H1 (cell line): ENCODE results near the gene SDF2.

Experiments used
- BACH1 ChIP-seq: IDR thresholded peaks from 2 replicates; pipeline ENCODE4 v1.6.1; 2012; ENCODE audit warnings: low read length, improper control_type of control experiment
- CBX5 ChIP-seq: fragments of 300-800, 300-1000 bp; sonication (generic); IDR thresholded peaks from 2 replicates; pipeline ENCODE4 v1.7.1; 2016; ENCODE audit warnings: antibody characterized with exemption, low read length, low read depth
- CEBPB ChIP-seq: IDR thresholded peaks from 2 replicates; pipeline ENCODE4 v1.6.1; 2012; ENCODE audit warnings: low read depth, low read length
- FOSL1 ChIP-seq: IDR thresholded peaks from 2 replicates; pipeline ENCODE4 v1.6.1; 2011; ENCODE audit warnings: mild to moderate bottlenecking, low read depth, low read length, moderate library complexity; ENCODE audit not compliant: insufficient read depth
- JUN ChIP-seq: IDR thresholded peaks from 2 replicates; pipeline ENCODE4 v1.6.1; 2011; ENCODE audit warnings: low read depth, mild to moderate bottlenecking, improper control_type of control experiment, low read length
- POLR2A ChIP-seq, 2 experiments: IDR thresholded peaks; 1 replicate in 1 of 2; 2 replicates in 1 of 2; pipeline ENCODE4 v1.6.1; 2011; ENCODE audit warnings: low read depth in 2 of 2, low read length in 2 of 2, mild to moderate bottlenecking in 2 of 2; ENCODE audit errors: control extremely low read depth in 1 of 2
- RFX5 ChIP-seq: IDR thresholded peaks from 2 replicates; pipeline ENCODE4 v1.6.1; 2011; ENCODE audit warnings: low read depth, low read length, improper control_type of control experiment, borderline replicate concordance
- SRF ChIP-seq: IDR thresholded peaks from 2 replicates; pipeline ENCODE4 v1.6.1; 2011; ENCODE audit warnings: mild to moderate bottlenecking, low read depth, low read length, moderate library complexity
- TAF1 ChIP-seq: IDR thresholded peaks from 2 replicates; pipeline ENCODE4 v1.6.1; 2011; ENCODE audit warnings: mild to moderate bottlenecking, low read depth, low read length
- TF ChIP-seq, protein P1 (sequence below), 3 experiments: IDR thresholded peaks; 1 replicate in 2 of 3; 2 replicates in 1 of 3; pipeline versions ENCODE4 v1.5.1 to v1.6.1; 2011; ENCODE audit warnings: low read length in 3 of 3, mild to moderate bottlenecking in 3 of 3, inconsistent platforms in 2 of 3, low read depth in 1 of 3, moderate library complexity in 1 of 3; ENCODE audit not compliant: insufficient read depth in 1 of 3; ENCODE audit errors: control extremely low read depth in 1 of 3
- TF ChIP-seq, protein P2 (sequence below): IDR thresholded peaks from 2 replicates; pipeline ENCODE4 v1.6.1; 2012; ENCODE audit warnings: inconsistent platforms
- TF ChIP-seq, protein P3 (sequence below): IDR thresholded peaks from 2 replicates; pipeline ENCODE4 v1.6.1; 2012; ENCODE audit warnings: inconsistent platforms

DNA sequence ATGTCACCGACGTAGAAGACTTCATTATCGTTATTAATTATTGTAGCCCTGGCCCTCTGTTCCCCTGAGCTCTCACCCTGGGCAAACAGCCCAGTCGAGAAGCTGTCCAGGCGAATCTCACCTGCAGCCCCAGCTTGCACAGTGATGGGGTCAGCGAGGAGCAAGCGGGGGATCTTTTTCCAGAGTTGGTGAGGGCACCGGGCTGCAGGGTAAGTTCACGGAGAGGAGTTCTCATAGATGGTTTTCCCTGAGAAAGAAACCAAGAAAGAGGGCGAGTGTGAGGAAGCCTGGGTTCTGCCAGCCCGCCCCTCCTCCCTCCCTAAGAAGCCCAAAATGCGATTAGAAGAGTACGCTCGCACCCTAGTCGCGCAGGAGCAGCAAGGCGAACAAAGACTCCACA is 63.3 kb downstream of the SDF2 start:
- TF ChIP-seq POLR2A (IDR thresholded peaks at IDR 0.05; ENCODE audit: control extremely low read depth in 1 of 2, low read depth in 2 of 2, low read length in 2 of 2) (no peak; a peak in 1 of 3 replicates), TAF1 (no peak), CBX5 (no peak), SRF (no peak), BACH1 (no peak), JUN (no peak), RFX5 (no peak), CEBPB (no peak), FOSL1 (no peak)
- TF ChIP-seq, protein P1, sequence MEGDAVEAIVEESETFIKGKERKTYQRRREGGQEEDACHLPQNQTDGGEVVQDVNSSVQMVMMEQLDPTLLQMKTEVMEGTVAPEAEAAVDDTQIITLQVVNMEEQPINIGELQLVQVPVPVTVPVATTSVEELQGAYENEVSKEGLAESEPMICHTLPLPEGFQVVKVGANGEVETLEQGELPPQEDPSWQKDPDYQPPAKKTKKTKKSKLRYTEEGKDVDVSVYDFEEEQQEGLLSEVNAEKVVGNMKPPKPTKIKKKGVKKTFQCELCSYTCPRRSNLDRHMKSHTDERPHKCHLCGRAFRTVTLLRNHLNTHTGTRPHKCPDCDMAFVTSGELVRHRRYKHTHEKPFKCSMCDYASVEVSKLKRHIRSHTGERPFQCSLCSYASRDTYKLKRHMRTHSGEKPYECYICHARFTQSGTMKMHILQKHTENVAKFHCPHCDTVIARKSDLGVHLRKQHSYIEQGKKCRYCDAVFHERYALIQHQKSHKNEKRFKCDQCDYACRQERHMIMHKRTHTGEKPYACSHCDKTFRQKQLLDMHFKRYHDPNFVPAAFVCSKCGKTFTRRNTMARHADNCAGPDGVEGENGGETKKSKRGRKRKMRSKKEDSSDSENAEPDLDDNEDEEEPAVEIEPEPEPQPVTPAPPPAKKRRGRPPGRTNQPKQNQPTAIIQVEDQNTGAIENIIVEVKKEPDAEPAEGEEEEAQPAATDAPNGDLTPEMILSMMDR (IDR thresholded peaks at IDR 0.05; ENCODE audit: control extremely low read depth in 1 of 3, insufficient read depth in 1 of 3, low read depth in 1 of 3, low read length in 3 of 3): no peak
- TF ChIP-seq, protein P2, sequence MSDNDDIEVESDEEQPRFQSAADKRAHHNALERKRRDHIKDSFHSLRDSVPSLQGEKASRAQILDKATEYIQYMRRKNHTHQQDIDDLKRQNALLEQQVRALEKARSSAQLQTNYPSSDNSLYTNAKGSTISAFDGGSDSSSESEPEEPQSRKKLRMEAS: no peak
- TF ChIP-seq, protein P3, sequence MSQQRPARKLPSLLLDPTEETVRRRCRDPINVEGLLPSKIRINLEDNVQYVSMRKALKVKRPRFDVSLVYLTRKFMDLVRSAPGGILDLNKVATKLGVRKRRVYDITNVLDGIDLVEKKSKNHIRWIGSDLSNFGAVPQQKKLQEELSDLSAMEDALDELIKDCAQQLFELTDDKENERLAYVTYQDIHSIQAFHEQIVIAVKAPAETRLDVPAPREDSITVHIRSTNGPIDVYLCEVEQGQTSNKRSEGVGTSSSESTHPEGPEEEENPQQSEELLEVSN: no peak
